ENCODE data around the gene EPB41L4A.
"Not testable (repeated sequence)": the region's sequence is repeated elsewhere in the genome, so short reads cannot be mapped to it uniquely, and the experiment has no call there.

The EPB41L4A gene

GRCh38 chr5:112419164-112419985 is at the start of gene EPB41L4A:
EPB41L4A (minus strand) TSS chr5:112419277; CDS start chr5:112419039, 238 bp downstream.
- peaks cover 78% of the 10 kb centered on the region for H3K27me3 Mint-ChIP-seq
- peak; percentile 40 for DNase-seq
- peak within 1 kb of the TSS; percentile 68 for H3K4me3 Mint-ChIP-seq
- no peaks in the 10 kb centered on the region for H3K36me3 Mint-ChIP-seq (ENCODE audit: low read depth)
- peak within 1 kb of the TSS; percentile 3 for H3K27ac Mint-ChIP-seq
- H3K9me3 Mint-ChIP-seq: no peaks in the 10 kb centered on the region
- peaks cover 16% of the 10 kb centered on the region for H3K4me1 Mint-ChIP-seq (ENCODE audit: low read depth)

- H3K4me1 Mint-ChIP-seq (ENCODE audit: low read depth): no peaks in the 10 kb centered on the region
- peaks cover 4% of the 10 kb centered on the region for H3K9me3 Mint-ChIP-seq
- H3K27me3 Mint-ChIP-seq: peaks cover 9% of the 10 kb centered on the region
- no peak overlapping the region for H3K4me3 Mint-ChIP-seq
- no peak overlapping the region for H3K27ac Mint-ChIP-seq
- DNase-seq: no peak
- H3K36me3 Mint-ChIP-seq (ENCODE audit: low read depth): no peaks in the 10 kb centered on the region
Measured at GRCh38 chr5:112467485-112467884, 48.4 kb upstream of the EPB41L4A start.

GRCh38 chr5:112466261-112466660 is 47.2 kb upstream of the EPB41L4A start:
- not testable (repeated sequence) for H3K36me3 Mint-ChIP-seq (ENCODE audit: low read depth); H3K4me1 Mint-ChIP-seq (ENCODE audit: low read depth); DNase-seq; H3K27me3 Mint-ChIP-seq; H3K27ac Mint-ChIP-seq; H3K4me3 Mint-ChIP-seq; H3K9me3 Mint-ChIP-seq

GRCh38 chr5:112447187-112447760 is 28.2 kb upstream of the EPB41L4A start:
- H3K9me3 Mint-ChIP-seq; H3K27ac Mint-ChIP-seq; H3K36me3 Mint-ChIP-seq (ENCODE audit: low read depth); DNase-seq; H3K4me1 Mint-ChIP-seq (ENCODE audit: low read depth); H3K4me3 Mint-ChIP-seq; H3K27me3 Mint-ChIP-seq: not testable (repeated sequence)

- no peak overlapping the region for H3K4me3 Mint-ChIP-seq
- H3K36me3 Mint-ChIP-seq (ENCODE audit: low read depth): no peaks in the 10 kb centered on the region
- H3K27ac Mint-ChIP-seq: no peak overlapping the region
- H3K9me3 Mint-ChIP-seq: peaks cover 5% of the 10 kb centered on the region
- H3K4me1 Mint-ChIP-seq (ENCODE audit: low read depth): no peaks in the 10 kb centered on the region
- no peaks in the 10 kb centered on the region for H3K27me3 Mint-ChIP-seq
- no peak for DNase-seq
Measured at GRCh38 chr5:112445626-112446350, 26.7 kb upstream of the EPB41L4A start.

- H3K27me3 Mint-ChIP-seq; H3K36me3 Mint-ChIP-seq (ENCODE audit: low read depth); H3K27ac Mint-ChIP-seq; H3K4me3 Mint-ChIP-seq; DNase-seq; H3K4me1 Mint-ChIP-seq (ENCODE audit: low read depth): not testable (repeated sequence)
- H3K9me3 Mint-ChIP-seq: peaks cover 11% of the 10 kb centered on the region
Measured at GRCh38 chr5:112443932-112444331, 24.9 kb upstream of the EPB41L4A start.

GRCh38 chr5:112440031-112440430 is 21.0 kb upstream of the EPB41L4A start:
- Mint-ChIP-seq H3K4me3 (no peak overlapping the region), H3K9me3 (peaks cover 20% of the 10 kb centered on the region), H3K4me1 (ENCODE audit: low read depth) (no peaks in the 10 kb centered on the region), H3K27me3 (peaks cover 9% of the 10 kb centered on the region), H3K36me3 (ENCODE audit: low read depth) (no peaks in the 10 kb centered on the region), H3K27ac (no peak overlapping the region)
- no peak for DNase-seq

GRCh38 chr5:112436144-112436543 is 17.1 kb upstream of the EPB41L4A start:
- no peak overlapping the region for H3K4me3 Mint-ChIP-seq
- peaks cover 26% of the 10 kb centered on the region for H3K27me3 Mint-ChIP-seq
- DNase-seq: no peak
- no peaks in the 10 kb centered on the region for H3K36me3 Mint-ChIP-seq (ENCODE audit: low read depth)
- no peaks in the 10 kb centered on the region for H3K4me1 Mint-ChIP-seq (ENCODE audit: low read depth)
- H3K27ac Mint-ChIP-seq: no peak overlapping the region
- peaks cover 18% of the 10 kb centered on the region for H3K9me3 Mint-ChIP-seq

GRCh38 chr5:112434641-112435040 is 15.6 kb upstream of the EPB41L4A start:
- Mint-ChIP-seq H3K27me3 (peaks cover 34% of the 10 kb centered on the region), H3K4me1 (ENCODE audit: low read depth) (no peaks in the 10 kb centered on the region)
- DNase-seq: no peak

GRCh38 chr5:112426202-112426601 is 7.1 kb upstream of the EPB41L4A start:
- not testable (repeated sequence) for H3K9me3 Mint-ChIP-seq; H3K36me3 Mint-ChIP-seq (ENCODE audit: low read depth); H3K4me3 Mint-ChIP-seq; H3K27ac Mint-ChIP-seq; H3K4me1 Mint-ChIP-seq (ENCODE audit: low read depth); DNase-seq
- H3K27me3 Mint-ChIP-seq: peaks cover 61% of the 10 kb centered on the region

More at GRCh38 chr5:112434641-112435040, 15.6 kb upstream of the EPB41L4A start:
- Mint-ChIP-seq H3K9me3 (peaks cover 9% of the 10 kb centered on the region), H3K27ac (no peak overlapping the region), H3K4me3 (no peak overlapping the region), H3K36me3 (ENCODE audit: low read depth) (no peaks in the 10 kb centered on the region)

- DNase-seq: peak; percentile 52
- peak overlapping the region; percentile 68 for H3K4me3 Mint-ChIP-seq
- H3K4me1 Mint-ChIP-seq (ENCODE audit: low read depth): peaks cover 16% of the 10 kb centered on the region
- no peaks in the 10 kb centered on the region for H3K9me3 Mint-ChIP-seq
- peaks cover 75% of the 10 kb centered on the region for H3K27me3 Mint-ChIP-seq
- no peak overlapping the region for H3K27ac Mint-ChIP-seq
- H3K36me3 Mint-ChIP-seq (ENCODE audit: low read depth): no peaks in the 10 kb centered on the region
Measured at GRCh38 chr5:112419986-112420864, 1.1 kb upstream of the EPB41L4A start.

- Mint-ChIP-seq H3K9me3 (no peaks in the 10 kb centered on the region), H3K36me3 (ENCODE audit: low read depth) (no peaks in the 10 kb centered on the region), H3K4me3 (peak overlapping the region; percentile 61), H3K27ac (no peak overlapping the region), H3K27me3 (peaks cover 80% of the 10 kb centered on the region), H3K4me1 (ENCODE audit: low read depth) (peaks cover 16% of the 10 kb centered on the region)
- peak; percentile 32 for DNase-seq
Measured at GRCh38 chr5:112418659-112419163, 366 bp downstream of the EPB41L4A start.

GRCh38 chr5:112417931-112418658 is 982 bp downstream of the EPB41L4A start:
- Mint-ChIP-seq H3K9me3 (no peaks in the 10 kb centered on the region), H3K4me1 (ENCODE audit: low read depth) (peaks cover 16% of the 10 kb centered on the region), H3K27me3 (peaks cover 78% of the 10 kb centered on the region), H3K36me3 (ENCODE audit: low read depth) (no peaks in the 10 kb centered on the region), H3K4me3 (peak overlapping the region; percentile 61), H3K27ac (peak overlapping the region; percentile 3)
- DNase-seq: peak; percentile 56

All from activated T-cell treated with anti-CD3 and anti-CD28 coated beads, Interleukin-2, amount 50 U/mL, for 24 hours (primary cell).